ENCODE results near the gene GSK3B. TPM values are rescaled to one million over a fixed set of nuclear protein-coding genes. Genes with fewer than 3 reads are reported as not detected.

Gene GSK3B
- total and polyA plus RNA-seq, 2 experiments from 2014 or later = 29.0 to 45.3 TPM

DNA sequence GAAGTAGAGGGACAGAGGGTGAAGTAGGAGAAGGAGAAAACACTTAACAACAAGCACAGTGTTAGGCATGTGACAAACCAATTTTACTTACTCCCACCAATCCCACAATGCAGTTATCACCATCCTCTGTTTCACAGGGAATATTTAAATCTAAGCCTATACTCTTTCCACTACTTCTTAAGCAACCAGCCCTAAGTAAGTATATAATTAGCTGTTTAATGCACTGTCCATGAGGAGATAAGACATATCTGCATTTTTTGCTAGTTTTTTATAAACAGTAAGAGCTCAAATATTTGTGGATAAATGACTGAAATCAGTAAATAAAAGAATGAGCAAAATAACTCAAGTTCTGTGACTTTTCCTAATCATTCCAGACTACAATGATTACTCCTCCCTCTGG lies 62.7 kb downstream of the GSK3B start (continued):
- TF ChIP-seq, protein P1, sequence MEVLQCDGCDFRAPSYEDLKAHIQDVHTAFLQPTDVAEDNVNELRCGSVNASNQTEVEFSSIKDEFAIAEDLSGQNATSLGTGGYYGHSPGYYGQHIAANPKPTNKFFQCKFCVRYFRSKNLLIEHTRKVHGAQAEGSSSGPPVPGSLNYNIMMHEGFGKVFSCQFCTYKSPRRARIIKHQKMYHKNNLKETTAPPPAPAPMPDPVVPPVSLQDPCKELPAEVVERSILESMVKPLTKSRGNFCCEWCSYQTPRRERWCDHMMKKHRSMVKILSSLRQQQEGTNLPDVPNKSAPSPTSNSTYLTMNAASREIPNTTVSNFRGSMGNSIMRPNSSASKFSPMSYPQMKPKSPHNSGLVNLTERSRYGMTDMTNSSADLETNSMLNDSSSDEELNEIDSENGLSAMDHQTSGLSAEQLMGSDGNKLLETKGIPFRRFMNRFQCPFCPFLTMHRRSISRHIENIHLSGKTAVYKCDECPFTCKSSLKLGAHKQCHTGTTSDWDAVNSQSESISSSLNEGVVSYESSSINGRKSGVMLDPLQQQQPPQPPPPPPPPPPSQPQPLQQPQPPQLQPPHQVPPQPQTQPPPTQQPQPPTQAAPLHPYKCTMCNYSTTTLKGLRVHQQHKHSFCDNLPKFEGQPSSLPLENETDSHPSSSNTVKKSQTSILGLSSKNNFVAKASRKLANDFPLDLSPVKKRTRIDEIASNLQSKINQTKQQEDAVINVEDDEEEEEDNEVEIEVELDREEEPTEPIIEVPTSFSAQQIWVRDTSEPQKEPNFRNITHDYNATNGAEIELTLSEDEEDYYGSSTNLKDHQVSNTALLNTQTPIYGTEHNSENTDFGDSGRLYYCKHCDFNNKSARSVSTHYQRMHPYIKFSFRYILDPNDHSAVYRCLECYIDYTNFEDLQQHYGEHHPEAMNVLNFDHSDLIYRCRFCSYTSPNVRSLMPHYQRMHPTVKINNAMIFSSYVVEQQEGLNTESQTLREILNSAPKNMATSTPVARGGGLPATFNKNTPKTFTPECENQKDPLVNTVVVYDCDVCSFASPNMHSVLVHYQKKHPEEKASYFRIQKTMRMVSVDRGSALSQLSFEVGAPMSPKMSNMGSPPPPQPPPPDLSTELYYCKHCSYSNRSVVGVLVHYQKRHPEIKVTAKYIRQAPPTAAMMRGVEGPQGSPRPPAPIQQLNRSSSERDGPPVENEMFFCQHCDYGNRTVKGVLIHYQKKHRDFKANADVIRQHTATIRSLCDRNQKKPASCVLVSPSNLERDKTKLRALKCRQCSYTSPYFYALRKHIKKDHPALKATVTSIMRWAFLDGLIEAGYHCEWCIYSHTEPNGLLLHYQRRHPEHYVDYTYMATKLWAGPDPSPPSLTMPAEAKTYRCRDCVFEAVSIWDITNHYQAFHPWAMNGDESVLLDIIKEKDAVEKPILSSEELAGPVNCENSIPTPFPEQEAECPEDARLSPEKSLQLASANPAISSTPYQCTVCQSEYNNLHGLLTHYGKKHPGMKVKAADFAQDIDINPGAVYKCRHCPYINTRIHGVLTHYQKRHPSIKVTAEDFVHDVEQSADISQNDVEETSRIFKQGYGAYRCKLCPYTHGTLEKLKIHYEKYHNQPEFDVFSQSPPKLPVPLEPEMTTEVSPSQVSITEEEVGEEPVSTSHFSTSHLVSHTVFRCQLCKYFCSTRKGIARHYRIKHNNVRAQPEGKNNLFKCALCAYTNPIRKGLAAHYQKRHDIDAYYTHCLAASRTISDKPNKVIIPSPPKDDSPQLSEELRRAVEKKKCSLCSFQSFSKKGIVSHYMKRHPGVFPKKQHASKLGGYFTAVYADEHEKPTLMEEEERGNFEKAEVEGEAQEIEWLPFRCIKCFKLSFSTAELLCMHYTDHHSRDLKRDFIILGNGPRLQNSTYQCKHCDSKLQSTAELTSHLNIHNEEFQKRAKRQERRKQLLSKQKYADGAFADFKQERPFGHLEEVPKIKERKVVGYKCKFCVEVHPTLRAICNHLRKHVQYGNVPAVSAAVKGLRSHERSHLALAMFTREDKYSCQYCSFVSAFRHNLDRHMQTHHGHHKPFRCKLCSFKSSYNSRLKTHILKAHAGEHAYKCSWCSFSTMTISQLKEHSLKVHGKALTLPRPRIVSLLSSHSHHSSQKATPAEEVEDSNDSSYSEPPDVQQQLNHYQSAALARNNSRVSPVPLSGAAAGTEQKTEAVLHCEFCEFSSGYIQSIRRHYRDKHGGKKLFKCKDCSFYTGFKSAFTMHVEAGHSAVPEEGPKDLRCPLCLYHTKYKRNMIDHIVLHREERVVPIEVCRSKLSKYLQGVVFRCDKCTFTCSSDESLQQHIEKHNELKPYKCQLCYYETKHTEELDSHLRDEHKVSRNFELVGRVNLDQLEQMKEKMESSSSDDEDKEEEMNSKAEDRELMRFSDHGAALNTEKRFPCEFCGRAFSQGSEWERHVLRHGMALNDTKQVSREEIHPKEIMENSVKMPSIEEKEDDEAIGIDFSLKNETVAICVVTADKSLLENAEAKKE (CRISPR knock-in tag; IDR thresholded peaks at IDR 0.05) = no peak
- TF ChIP-seq POLR2AphosphoS5 (IDR thresholded peaks at IDR 0.05; ENCODE audit: low read depth) (no peak), CREB1 (CRISPR knock-in tag; IDR thresholded peaks at IDR 0.05; ENCODE audit: low read depth) (no peak), ZNF114 (CRISPR knock-in tag; IDR thresholded peaks at IDR 0.05) (no peak), STAT1 (IDR thresholded peaks at IDR 0.05; ENCODE audit: unreplicated experiment) (no peak), ZNF331 (CRISPR knock-in tag; IDR thresholded peaks at IDR 0.05; ENCODE audit: low read depth) (no peak), NANOG (IDR thresholded peaks at IDR 0.05; ENCODE audit: borderline replicate concordance) (no peak), EZH2 (IDR thresholded peaks at IDR 0.05; ENCODE audit: low read depth, unreplicated experiment) (no peak)
- TF ChIP-seq, protein P2, sequence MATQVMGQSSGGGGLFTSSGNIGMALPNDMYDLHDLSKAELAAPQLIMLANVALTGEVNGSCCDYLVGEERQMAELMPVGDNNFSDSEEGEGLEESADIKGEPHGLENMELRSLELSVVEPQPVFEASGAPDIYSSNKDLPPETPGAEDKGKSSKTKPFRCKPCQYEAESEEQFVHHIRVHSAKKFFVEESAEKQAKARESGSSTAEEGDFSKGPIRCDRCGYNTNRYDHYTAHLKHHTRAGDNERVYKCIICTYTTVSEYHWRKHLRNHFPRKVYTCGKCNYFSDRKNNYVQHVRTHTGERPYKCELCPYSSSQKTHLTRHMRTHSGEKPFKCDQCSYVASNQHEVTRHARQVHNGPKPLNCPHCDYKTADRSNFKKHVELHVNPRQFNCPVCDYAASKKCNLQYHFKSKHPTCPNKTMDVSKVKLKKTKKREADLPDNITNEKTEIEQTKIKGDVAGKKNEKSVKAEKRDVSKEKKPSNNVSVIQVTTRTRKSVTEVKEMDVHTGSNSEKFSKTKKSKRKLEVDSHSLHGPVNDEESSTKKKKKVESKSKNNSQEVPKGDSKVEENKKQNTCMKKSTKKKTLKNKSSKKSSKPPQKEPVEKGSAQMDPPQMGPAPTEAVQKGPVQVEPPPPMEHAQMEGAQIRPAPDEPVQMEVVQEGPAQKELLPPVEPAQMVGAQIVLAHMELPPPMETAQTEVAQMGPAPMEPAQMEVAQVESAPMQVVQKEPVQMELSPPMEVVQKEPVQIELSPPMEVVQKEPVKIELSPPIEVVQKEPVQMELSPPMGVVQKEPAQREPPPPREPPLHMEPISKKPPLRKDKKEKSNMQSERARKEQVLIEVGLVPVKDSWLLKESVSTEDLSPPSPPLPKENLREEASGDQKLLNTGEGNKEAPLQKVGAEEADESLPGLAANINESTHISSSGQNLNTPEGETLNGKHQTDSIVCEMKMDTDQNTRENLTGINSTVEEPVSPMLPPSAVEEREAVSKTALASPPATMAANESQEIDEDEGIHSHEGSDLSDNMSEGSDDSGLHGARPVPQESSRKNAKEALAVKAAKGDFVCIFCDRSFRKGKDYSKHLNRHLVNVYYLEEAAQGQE (IDR thresholded peaks at IDR 0.05; ENCODE audit: unreplicated experiment) = no peak
- TF ChIP-seq, protein P3, sequence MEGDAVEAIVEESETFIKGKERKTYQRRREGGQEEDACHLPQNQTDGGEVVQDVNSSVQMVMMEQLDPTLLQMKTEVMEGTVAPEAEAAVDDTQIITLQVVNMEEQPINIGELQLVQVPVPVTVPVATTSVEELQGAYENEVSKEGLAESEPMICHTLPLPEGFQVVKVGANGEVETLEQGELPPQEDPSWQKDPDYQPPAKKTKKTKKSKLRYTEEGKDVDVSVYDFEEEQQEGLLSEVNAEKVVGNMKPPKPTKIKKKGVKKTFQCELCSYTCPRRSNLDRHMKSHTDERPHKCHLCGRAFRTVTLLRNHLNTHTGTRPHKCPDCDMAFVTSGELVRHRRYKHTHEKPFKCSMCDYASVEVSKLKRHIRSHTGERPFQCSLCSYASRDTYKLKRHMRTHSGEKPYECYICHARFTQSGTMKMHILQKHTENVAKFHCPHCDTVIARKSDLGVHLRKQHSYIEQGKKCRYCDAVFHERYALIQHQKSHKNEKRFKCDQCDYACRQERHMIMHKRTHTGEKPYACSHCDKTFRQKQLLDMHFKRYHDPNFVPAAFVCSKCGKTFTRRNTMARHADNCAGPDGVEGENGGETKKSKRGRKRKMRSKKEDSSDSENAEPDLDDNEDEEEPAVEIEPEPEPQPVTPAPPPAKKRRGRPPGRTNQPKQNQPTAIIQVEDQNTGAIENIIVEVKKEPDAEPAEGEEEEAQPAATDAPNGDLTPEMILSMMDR (conservative IDR thresholded peaks at IDR 0.05; ENCODE audit: low read depth in 2 of 2) = no peak

All from GM23338 (cell line).